ENCODE data around the gene TMEM185B. TPM values are rescaled to one million over a fixed set of nuclear protein-coding genes. Genes with fewer than 3 reads are reported as not detected.

TMEM185B gene
- total RNA-seq, 1 experiment from 2014 or later, result 1.6 TPM

DNA sequence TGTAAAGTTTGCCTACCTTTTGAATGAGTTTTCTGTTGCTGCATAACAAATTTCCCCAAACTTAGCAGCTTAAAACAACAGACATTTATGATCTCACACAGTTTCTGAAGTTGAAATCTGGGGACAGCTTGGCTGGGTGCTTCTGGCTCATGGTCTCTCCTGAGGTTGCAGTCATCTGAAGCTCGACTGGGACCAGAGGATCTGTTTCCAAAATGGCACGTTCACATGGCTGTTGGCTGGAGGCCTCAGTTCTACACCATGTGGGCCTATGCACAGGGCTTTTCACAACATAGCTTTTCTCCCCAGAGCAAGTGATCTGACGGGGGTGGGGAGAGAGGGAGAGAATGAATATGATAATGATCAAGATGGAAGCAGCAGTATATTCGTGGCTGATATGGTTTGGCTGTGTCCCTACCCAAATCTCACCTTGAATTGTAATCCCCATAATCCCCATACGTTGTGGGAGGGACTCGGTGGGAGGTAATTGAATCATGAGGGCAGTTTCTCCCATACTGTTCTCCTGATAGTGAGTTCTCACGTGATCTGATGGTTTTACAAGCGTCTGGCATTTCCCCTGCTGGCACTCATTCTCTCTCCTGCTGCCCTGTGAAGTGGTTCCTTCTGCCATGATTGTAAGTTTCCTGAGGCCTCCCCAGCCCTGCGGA is 32.9 kb upstream of the TMEM185B start:
- no peaks in the 10 kb centered on the region for H3K9me3 ChIP-seq (replicated peaks)
- H3K4me1 ChIP-seq, result peaks cover 6% of the 10 kb centered on the region
- no peak for DNase-seq
- H3K36me3 ChIP-seq, result no peaks in the 10 kb centered on the region
- no peak overlapping the region for H3K4me3 ChIP-seq
- no peaks in the 10 kb centered on the region for H3K27me3 ChIP-seq
- H3K27ac ChIP-seq, result no peak overlapping the region

DNA sequence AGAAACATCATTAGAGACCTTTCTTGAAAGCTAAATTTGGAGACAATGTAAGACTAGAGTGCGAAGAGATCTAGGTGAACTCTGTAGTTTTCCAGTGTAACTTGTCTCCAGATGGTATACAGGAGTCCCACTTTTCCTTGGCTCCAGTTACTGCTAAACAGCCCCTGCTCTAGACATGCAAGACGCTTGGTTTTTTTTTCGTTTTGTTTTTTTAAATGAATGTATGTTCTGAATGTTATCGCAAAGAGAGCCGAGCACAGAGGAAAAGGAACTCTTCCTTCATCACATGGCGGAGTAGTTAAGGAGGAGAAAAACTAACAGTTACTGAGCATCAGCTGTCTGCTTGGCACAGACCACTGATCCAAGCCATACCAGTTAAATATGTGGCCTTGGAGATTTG is 31.9 kb upstream of the TMEM185B start:
- Histone ChIP-seq H3K4me3 (no peak overlapping the region), H3K27me3 (no peaks in the 10 kb centered on the region), H3K4me1 (peaks cover 6% of the 10 kb centered on the region), H3K9me3 (replicated peaks) (no peaks in the 10 kb centered on the region), H3K27ac (no peak overlapping the region), H3K36me3 (no peaks in the 10 kb centered on the region)
- no peak for DNase-seq

DNA sequence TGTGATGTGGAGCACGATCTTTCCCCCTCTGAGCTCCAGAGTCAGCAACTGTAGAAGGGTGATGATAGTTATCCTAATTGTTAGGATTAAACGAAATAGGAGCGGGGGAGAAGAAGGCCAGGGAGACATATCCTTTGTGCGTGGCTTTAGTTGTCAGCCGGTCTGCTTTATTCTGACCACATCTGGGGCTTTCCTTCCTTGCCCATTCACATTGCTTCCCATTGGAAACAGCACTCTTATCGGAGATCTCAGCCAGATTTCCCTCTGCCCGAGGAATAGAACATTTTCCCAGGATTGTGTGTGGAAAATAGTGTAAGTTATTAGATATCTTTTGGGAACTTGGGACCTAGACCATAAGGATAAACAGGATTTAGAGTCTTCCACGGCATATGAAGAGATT is 31.0 kb upstream of the TMEM185B start:
- Histone ChIP-seq H3K27ac (no peak overlapping the region), H3K36me3 (no peaks in the 10 kb centered on the region), H3K4me3 (peak overlapping the region; percentile 73; the same call in 1 of the 2 replicates), H3K27me3 (0 out of 2 replicates have a peak, but pooled peaks cover 3% of the 10 kb centered on the region), H3K9me3 (replicated peaks) (no peaks in the 10 kb centered on the region), H3K4me1 (peaks cover 6% of the 10 kb centered on the region)
- DNase-seq, result no peak

DNA sequence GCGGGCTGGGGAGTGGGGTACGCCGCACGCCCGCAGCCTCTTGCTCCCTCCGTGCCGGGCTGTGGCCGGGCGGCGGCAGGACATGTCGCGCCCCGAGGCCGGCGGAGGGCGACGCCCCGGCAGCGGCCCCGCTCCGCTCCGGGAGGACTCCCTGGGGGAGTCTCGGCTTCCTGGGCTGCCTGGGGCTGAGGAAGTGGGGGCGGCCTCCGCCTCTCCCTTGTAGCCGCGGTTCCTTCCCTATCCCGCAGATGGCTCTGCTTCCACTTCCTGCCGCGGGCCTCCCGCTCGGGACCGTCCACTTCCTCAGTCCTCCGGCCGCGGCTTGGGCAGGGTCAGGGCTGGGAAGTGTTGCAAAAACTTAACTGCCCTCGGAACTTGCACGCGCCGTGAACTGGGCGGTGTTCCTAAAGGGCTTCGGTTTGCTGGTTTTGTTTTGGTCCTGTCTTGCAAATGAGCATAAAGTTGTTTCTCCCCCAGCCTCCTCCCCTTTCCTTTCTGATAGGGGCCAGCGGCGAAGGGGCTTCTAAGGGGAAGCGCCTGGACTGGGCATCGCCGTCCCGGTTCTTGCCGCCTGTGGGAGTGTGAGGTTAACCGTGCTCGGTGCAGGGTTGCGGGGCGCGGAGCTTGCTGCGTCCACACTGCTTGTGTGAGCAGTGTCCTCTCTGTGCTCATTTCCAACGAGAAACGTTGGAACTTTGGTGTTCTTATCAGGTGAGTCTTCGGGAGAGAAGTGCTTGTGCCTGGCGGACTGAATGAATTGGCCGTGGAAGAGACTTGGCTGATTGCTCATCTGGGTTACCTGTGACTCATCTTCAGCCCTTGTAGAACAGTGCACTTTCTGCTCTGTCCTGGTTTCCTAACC is 30.1 kb upstream of the TMEM185B start:
- Histone ChIP-seq H3K27ac (peak overlapping the region; percentile 30), H3K9me3 (replicated peaks) (no peaks in the 10 kb centered on the region), H3K36me3 (no peaks in the 10 kb centered on the region), H3K4me3 (peak overlapping the region; percentile 73), H3K27me3 (0 out of 2 replicates have a peak, but pooled peaks cover 6% of the 10 kb centered on the region), H3K4me1 (peaks cover 6% of the 10 kb centered on the region)
- peak; percentile 77 to 81 for DNase-seq

DNA sequence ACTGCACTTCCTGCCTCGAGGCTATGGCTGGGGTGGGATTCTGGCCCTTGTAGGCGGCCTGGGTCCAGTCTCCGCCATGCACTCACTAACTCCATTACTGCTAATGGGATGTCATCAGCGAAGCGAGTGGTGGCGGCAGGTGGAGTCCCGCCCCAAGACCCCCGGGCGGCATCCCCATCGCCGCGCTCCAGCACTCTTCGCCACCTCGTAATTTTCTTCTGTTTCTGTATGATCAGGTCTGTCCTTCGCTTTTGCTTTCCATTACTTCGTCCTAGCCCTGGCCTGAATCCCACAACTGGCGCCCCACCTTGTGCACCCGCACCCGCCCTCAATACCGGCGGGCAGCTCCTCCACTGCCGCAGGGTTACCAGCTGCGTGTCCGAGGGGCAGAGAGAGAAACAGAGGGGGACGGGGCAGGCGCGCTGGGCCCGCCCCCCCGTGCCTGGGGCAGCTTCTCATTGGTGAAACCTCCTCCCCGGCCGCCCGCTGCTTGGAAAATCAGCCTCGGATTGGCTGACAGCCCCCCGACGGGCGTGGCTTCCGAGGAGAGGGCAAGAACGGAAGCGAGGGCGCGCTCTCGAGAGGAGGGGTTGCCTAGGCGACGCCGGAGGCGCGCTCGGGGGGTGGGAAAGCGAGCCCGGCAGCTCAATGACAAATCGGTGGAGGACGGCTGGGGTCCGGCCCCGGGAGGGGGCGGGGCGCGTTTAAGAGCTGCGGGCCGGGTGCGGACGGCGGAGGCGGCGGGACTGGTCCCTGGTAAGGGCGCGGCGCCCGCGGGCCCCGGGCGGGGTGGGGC is 29.2 kb upstream of the TMEM185B start, which contains the start of gene RALB:
RALB (plus strand) TSS at position 628 of the 796 bp plus-strand sequence. CDS start 25,813 bp downstream, outside the sequence.
- H3K27me3 ChIP-seq, result 0 out of 2 replicates have a peak, but pooled peaks cover 6% of the 10 kb centered on the region
- no peaks in the 10 kb centered on the region for H3K36me3 ChIP-seq
- H3K4me3 ChIP-seq, result peak within 1 kb of the TSS; percentile 73
- peak; percentile 98 to 99 for DNase-seq
- peak within 1 kb of the TSS; percentile 30 for H3K27ac ChIP-seq
- no peaks in the 10 kb centered on the region for H3K9me3 ChIP-seq (replicated peaks)
- H3K4me1 ChIP-seq, result peaks cover 7% of the 10 kb centered on the region

DNA sequence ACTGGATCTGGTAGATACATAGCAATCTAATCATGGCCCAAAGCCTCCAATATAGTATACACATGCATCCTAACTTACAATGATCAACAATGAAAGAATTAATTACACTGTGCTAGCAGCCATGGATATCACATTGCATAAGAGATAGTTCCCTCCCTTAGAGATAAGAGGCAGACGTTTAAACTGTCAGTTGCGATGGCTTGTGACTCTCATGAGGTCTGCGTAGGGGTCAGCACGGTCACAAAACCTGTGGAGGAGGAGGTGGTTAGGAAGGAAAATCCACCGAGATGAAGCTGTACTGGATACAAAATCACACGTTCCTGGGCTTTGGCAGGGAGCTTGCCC is 28.7 kb upstream of the TMEM185B start:
- 0 out of 2 replicates have a peak, but pooled peaks cover 6% of the 10 kb centered on the region for H3K27me3 ChIP-seq
- no peak overlapping the region for H3K27ac ChIP-seq
- no peaks in the 10 kb centered on the region for H3K9me3 ChIP-seq (replicated peaks)
- no peak for DNase-seq
- H3K4me1 ChIP-seq, result peaks cover 12% of the 10 kb centered on the region
- H3K4me3 ChIP-seq, result peak overlapping the region; percentile 73
- no peaks in the 10 kb centered on the region for H3K36me3 ChIP-seq

DNA sequence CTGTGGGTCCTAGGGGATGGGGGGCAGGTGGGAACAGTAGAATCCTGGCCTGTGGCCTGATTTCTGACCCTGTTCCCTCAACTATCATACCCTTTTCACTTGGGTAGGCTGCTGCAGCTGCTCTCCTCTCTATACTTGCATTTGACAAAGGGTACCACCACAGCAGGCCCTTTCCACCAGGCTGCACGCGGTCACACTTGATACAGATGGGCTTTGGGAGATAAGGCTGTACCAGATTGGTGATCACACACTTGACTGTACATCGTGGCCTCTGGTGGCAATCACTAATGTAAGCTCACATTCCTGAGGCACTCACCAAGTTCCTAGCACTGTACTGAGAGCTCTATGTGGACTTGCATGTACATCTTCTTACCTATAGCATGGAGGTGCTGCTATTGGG is 27.9 kb upstream of the TMEM185B start:
- Histone ChIP-seq H3K4me3 (no peak overlapping the region), H3K27me3 (0 out of 2 replicates have a peak, but pooled peaks cover 6% of the 10 kb centered on the region), H3K36me3 (no peaks in the 10 kb centered on the region), H3K27ac (no peak overlapping the region), H3K9me3 (replicated peaks) (no peaks in the 10 kb centered on the region), H3K4me1 (peaks cover 20% of the 10 kb centered on the region)
- no peak for DNase-seq

DNA sequence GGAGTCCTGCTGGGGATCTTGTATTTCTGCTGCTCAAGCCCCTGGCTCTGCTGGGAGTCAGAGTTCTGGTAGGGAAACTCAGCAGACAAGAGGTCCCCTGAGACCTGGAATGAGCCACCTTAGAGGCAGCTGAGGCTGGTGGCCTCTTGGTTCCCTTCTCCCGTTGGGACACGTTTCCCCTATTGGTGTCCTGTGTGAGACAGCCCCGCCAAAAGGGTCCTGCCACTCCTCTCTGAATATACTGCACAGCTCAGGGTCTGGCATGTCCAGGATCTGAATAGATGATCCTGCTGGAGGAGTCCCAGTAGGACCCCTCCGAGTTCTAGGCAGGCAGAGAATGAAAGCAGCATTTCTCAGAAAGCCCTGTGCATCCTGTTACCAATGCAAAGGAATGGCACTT is 27.4 kb upstream of the TMEM185B start:
- H3K4me3 ChIP-seq, result no peak overlapping the region
- H3K27me3 ChIP-seq, result 0 out of 2 replicates have a peak, but pooled peaks cover 6% of the 10 kb centered on the region
- no peaks in the 10 kb centered on the region for H3K36me3 ChIP-seq
- H3K4me1 ChIP-seq, result peaks cover 24% of the 10 kb centered on the region
- no peak for DNase-seq
- no peak overlapping the region for H3K27ac ChIP-seq
- no peaks in the 10 kb centered on the region for H3K9me3 ChIP-seq (replicated peaks)

DNA sequence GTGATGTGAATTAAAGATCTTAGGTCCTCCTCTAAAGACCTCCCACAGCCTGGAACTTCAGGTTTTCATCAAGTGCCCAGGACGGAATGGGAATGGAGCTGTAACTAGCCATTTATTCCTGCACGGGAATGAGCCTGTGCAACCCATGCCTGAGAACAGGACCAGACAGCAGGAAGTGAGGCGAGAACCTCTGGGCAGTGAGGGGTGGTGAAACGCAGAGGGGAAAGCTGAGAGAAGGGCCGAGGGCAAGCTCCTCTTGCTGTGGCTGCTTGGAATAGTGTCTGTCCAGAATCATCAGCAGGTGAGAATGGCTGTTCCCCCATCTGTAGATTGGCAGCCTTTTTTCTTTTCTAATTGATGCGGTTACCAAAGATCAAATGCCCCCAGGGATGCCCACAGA is 24.7 kb upstream of the TMEM185B start:
- DNase-seq, result no peak
- Histone ChIP-seq H3K4me1 (peaks cover 24% of the 10 kb centered on the region), H3K9me3 (replicated peaks) (no peaks in the 10 kb centered on the region), H3K36me3 (no peaks in the 10 kb centered on the region), H3K27ac (no peak overlapping the region), H3K27me3 (0 out of 2 replicates have a peak, but pooled peaks cover 6% of the 10 kb centered on the region), H3K4me3 (no peak overlapping the region)

DNA sequence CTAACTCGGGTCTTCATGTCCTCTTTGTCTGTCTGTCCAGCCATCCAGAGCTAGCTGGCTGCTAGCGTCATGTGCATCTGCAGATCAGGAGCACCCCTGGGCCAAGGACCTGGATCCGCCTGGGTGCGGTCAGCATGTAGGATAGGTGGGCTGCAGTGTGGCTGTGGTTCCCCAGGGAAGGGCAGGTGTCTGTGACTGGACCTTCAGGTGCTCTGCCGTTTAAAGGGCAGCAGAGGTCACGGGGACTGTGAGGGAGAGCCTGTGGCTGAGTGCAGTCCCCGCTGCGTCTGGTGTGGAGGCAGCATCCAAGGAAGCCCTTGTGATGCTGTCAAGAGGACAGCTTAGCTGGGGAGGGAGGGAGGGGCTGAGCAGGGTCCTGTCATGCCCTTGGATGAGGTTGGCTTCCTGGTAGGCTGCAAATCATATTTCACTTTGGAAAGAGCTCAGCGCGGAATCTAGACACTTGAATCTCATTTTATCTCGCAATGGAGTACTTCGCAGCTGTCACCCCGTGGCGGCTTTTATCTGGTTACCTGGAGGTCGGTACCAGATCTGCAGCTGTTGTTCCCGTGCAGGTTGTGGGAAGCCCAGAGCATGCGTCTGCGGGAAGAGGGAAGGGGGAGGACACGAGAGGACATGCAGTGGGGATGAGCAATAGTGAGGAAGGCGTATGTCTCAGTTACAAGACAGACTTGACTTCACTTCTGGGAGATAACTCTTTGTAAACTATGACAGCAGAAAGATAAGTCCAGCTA is 23.5 kb upstream of the TMEM185B start:
- Histone ChIP-seq H3K36me3 (no peaks in the 10 kb centered on the region), H3K27me3 (0 out of 2 replicates have a peak, but pooled peaks cover 6% of the 10 kb centered on the region), H3K27ac (no peak overlapping the region), H3K9me3 (replicated peaks) (no peaks in the 10 kb centered on the region), H3K4me1 (peaks cover 24% of the 10 kb centered on the region), H3K4me3 (no peak overlapping the region)
- peak; percentile 31 to 49 for DNase-seq

DNA sequence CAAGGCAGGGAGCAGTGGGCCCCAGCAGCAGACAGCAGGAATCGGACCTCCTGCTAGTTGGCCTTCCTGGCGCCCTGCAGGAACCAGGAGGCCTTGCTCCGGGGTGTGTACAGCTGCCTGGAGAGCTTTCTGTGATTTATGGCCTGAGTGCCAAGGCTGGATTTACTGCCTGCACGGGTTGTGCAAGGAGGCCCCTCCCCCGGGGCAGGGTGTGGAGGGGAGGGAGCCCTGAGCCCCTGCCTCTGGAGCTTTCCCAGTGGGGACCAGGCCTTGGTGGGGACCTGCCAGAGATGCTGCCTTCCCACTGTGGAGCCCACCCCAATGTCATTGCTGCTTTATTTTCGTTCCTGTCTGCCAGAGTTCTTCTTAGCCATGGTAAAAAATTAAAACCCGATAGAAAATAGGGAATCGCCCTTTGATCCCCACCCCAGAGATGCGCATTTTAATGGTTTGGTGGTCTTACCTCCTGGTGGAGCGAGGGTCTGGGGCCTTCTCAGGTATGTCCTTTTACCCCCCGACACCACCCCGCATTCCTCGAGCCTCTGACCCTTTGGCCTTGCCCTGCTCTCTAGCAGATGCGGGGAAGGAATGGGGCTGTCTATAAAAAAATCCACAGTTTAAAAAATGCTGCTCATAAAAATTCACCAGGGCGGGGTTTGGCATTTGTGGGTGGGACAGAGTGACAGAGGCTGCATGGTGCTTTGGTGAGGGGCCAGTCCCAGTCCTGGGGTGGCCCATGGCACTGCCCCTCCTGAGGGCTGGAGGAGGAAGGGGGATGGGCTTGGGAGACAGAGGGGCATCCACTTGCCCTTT is 22.5 kb upstream of the TMEM185B start:
- H3K36me3 ChIP-seq, result no peaks in the 10 kb centered on the region
- H3K4me3 ChIP-seq, result no peak overlapping the region
- no peaks in the 10 kb centered on the region for H3K9me3 ChIP-seq (replicated peaks)
- H3K27ac ChIP-seq, result no peak overlapping the region
- DNase-seq, result peak in 1 of 2 experiments; percentile 31
- H3K27me3 ChIP-seq, result 0 out of 2 replicates have a peak, but pooled peaks cover 6% of the 10 kb centered on the region
- peaks cover 24% of the 10 kb centered on the region for H3K4me1 ChIP-seq

DNA sequence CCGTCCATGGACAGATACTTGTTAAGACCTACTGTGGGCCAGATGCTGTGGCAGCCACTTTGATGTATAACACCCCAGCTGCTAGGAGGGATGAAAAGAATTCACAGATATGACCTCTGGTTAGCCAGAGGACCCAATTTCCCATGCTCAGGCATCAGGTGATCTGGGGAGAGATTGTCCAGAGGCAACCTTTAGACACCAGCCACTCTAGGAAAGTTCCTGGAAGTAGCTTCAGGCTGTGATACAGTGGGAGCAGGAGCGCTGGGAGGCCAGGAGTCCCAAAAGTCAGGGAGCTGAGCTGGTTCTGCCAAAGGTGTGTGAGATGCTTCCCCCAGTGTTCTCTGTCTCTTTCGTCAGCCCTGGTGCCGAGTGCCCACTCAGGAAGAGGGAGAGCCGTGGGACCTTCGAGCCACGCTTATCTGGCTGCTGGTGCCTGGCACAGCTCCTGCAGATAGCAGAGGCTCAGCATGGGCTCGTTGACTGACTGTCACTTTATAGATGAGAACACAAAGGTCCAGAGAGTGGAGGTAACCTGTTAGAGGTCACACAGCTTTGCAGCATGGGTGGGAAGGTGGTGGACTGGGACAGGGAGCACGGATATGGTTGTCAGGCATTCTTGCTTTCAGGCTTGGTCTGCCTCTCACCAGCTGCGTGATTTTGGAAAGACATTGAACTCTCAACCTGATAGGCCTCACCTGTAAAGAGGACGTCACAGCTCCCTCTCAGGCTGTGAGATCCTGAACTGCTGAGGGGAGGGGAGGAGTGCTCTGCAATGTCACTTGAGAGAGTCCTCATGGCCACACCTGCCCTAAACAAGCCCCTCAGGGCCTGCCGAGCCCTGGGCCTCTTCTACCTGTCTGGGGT is 21.7 kb upstream of the TMEM185B start:
- H3K4me3 ChIP-seq, result no peak overlapping the region
- no peak for DNase-seq
- no peaks in the 10 kb centered on the region for H3K36me3 ChIP-seq
- H3K4me1 ChIP-seq, result peaks cover 24% of the 10 kb centered on the region
- H3K27me3 ChIP-seq, result 0 out of 2 replicates have a peak, but pooled peaks cover 4% of the 10 kb centered on the region
- H3K27ac ChIP-seq, result no peak overlapping the region
- H3K9me3 ChIP-seq (replicated peaks), result no peaks in the 10 kb centered on the region
